ENCODE data around the gene ABCA12. TPM values are rescaled to one million over a fixed set of nuclear protein-coding genes. Genes with fewer than 3 reads are reported as not detected.

The ABCA12 gene
- total and polyA plus RNA-seq, 10 of the 15 experiments (the other 5 are each of a cell fraction or from before 2014, with no cell fraction given), result 1.2 to 12.1 (median 6.0) TPM

GRCh38 chr2:215080545-215080944 lies 57.9 kb downstream of the ABCA12 start:
- Histone ChIP-seq H3K9ac (ENCODE audit: control insufficient read depth, insufficient read depth, low read length) (no peak overlapping the region), H3K79me2 (ENCODE audit: control insufficient read depth, insufficient read depth, low read length) (no peaks in the 10 kb centered on the region), H3K27me3 (replicated peaks in 1 of 2; ENCODE audit: control insufficient read depth in 2 of 2, insufficient read depth in 2 of 2, low read length in 1 of 2) (no peaks in the 10 kb centered on the region), H3K4me3 (no peak overlapping the region), H3K9me3 (replicated peaks; ENCODE audit: control insufficient read depth, insufficient read depth, low read length) (no peaks in the 10 kb centered on the region; the same call in 1 of the 3 replicates), H3K36me3 (ENCODE audit: control insufficient read depth in 2 of 2, insufficient read depth in 2 of 2, low read length in 1 of 2) (no peaks in the 10 kb centered on the region), H3K27ac (ENCODE audit: control insufficient read depth, insufficient read depth) (no peak overlapping the region), H4K20me1 (ENCODE audit: control insufficient read depth, insufficient read depth) (no peaks in the 10 kb centered on the region), H3K4me1 (ENCODE audit: control insufficient read depth, insufficient read depth, low read length) (no peaks in the 10 kb centered on the region), H3K4me2 (ENCODE audit: control insufficient read depth, insufficient read depth) (no peak overlapping the region), H2AFZ (ENCODE audit: control insufficient read depth, low read depth, low read length) (no peak overlapping the region)
- ATAC-seq, result no peak
- intact Hi-C loops (cut with micrococcal nuclease; ENCODE audit: unreplicated experiment) (no loop called here), in situ Hi-C loops (cut with MboI) (no loop called here)
- TF ChIP-seq ZSCAN29 (IDR thresholded peaks at IDR 0.05), result no peak
- no peak for TF ChIP-seq NBN (IDR thresholded peaks at IDR 0.05)
- TF ChIP-seq NKRF (conservative IDR thresholded peaks at IDR 0.05), result no peak
- TF ChIP-seq E2F8 (IDR thresholded peaks at IDR 0.05; ENCODE audit: low read depth, partially characterized antibody), result no peak
- TF ChIP-seq SMAD1 (IDR thresholded peaks at IDR 0.05; ENCODE audit: low read depth, partially characterized antibody), result no peak
- TF ChIP-seq IKZF1 (conservative IDR thresholded peaks at IDR 0.05), result no peak
- TF ChIP-seq ELK1 (IDR thresholded peaks at IDR 0.05; ENCODE audit: low read depth, low read length), result no peak
- TF ChIP-seq RAD51 (IDR thresholded peaks at IDR 0.05), result no peak
- no peak for TF ChIP-seq MYC (IDR thresholded peaks at IDR 0.05; ENCODE audit: insufficient read depth, insufficient read length, insufficient replicate concordance, low read length, severe bottlenecking)
- no peak for TF ChIP-seq SMC3 (IDR thresholded peaks at IDR 0.05; ENCODE audit: borderline replicate concordance, low read length)
- TF ChIP-seq NR2C2 (IDR thresholded peaks at IDR 0.05; ENCODE audit: borderline replicate concordance, control insufficient read depth, insufficient read length, low read depth), result no peak
- no peak for TF ChIP-seq RB1 (IDR thresholded peaks at IDR 0.05; ENCODE audit: borderline replicate concordance)
- no peak for TF ChIP-seq MTA2 (IDR thresholded peaks at IDR 0.05; ENCODE audit: low read depth)
- TF ChIP-seq SUZ12 (IDR thresholded peaks at IDR 0.05; ENCODE audit: unreplicated experiment), result no peak
- no peak for TF ChIP-seq ZNF207 (IDR thresholded peaks at IDR 0.05; ENCODE audit: borderline replicate concordance)
- no peak for TF ChIP-seq ATF2 (IDR thresholded peaks at IDR 0.05; ENCODE audit: low read length)
- POLR2A ChIA-PET, result no interaction called here
- RAD21 ChIA-PET (ENCODE audit: unreplicated experiment), result no interaction called here
- WGBS (ENCODE audit: insufficient coverage, insufficient replicate concordance, low lambda C conversion rate, missing lambda C conversion rate), result 69% methylated on average over 4 of the region's 4 CpGs
- DNase-seq (ENCODE audit: low read depth, low spot score), result no peak
- FAIRE-seq, result no peak
- no TSS peak for BruUV-seq (replicated peaks)
- CTCF ChIA-PET, result no interaction called here
- SMC1A ChIA-PET (ENCODE audit: uncharacterized antibody, unreplicated experiment), result no interaction called here
